CD4-positive, alpha-beta T cell treated with Interleukin-10 for 1 hour (primary cell): Measurements from ENCODE around the gene SLX1A.
A peak's percentile ranks its signal among the peaks of the same experiment; 100 is the strongest.
"Not testable (repeated sequence)": the region's sequence is repeated elsewhere in the genome, so short reads cannot be mapped to it uniquely, and the experiment has no call there.

Source experiments
- DNase-seq: peaks from one replicate; pipeline ENCODE4 v3.0.0-alpha.2; 2020

SLX1A gene

GRCh38 chr16:30184891-30185682, 8.6 kb upstream of the SLX1A start:
- no peak for DNase-seq

DNA sequence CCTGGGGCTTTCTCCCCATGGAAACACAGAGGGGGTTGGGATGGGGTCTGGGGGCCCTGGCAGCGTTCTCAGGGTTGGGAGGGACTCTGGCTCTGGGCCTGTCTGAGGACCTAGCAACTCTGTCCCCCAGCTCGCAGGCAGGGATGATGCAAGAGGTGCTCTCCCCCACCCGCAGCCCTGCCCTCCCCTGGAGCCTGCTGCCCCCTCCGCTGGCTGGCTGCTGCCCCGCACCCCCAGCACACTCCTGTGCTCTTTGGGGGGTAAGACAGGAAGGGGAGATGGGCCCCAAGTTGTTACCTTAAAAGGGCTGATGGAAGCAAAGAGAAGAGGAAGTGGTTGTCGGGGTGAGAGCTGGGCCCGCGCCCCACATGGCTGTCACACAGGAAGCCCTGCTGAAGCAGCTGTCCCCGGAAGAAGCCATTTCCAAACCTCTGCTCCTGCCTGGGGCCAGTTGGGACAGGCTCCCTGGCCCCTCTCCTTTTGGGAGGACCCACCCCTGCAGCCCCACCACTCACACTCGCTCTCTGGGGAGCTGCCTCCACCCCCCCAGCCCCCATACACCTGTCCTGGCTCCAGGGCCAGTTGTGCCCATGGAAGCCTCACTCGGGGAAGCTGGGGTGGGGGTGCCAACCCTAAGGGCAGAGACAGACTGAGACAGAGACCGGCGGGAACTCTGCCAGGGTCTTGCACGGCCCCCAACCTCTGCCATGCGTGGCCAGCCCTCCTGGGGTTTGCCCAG, 7.8 kb upstream of the SLX1A start:
- DNase-seq: peak; percentile 91

GRCh38 chr16:30186444-30186781, 7.3 kb upstream of the SLX1A start:
- peak; percentile 23 for DNase-seq

DNA sequence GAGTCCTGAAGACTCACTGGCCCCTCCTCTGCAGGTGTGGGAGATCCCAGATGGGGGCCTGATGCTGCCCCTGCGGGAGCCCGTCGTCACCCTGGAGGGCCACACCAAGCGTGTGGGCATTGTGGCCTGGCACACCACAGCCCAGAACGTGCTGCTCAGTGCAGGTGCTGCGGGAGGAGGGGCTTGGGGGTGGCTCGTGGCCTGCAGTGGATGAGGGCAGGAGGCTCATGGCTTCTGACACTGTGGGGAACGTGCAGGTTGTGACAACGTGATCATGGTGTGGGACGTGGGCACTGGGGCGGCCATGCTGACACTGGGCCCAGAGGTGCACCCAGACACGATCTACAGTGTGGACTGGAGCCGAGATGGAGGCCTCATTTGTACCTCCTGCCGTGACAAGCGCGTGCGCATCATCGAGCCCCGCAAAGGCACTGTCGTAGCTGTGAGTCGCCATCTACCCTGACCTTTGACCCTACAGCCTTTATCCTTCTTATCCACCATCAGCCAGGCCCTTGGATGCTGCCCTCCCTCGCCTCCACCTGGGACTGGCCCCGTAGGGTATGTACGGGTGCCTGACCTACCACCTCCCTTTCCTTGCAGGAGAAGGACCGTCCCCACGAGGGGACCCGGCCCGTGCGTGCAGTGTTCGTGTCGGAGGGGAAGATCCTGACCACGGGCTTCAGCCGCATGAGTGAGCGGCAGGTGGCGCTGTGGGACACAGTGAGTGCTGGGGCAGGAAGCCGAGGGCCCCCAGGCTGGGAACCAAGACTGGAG, 6.7 kb upstream of the SLX1A start:
- DNase-seq: peak; percentile 89

DNA sequence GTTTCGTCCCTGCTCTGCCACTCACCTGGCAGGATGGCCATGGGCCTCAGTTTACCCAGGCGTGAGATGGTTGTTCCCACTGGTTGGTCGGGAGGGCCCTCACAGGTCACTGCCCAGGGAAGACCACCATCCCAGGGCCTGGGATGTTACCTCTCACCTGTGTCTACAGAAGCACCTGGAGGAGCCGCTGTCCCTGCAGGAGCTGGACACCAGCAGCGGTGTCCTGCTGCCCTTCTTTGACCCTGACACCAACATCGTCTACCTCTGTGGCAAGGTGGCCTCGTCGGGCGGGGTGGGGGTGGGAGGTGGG, 6.2 kb upstream of the SLX1A start:
- DNase-seq: no peak

GRCh38 chr16:30187971-30188561, 5.6 kb upstream of the SLX1A start:
- DNase-seq: no peak

GRCh38 chr16:30191158-30191557, 2.5 kb upstream of the SLX1A start:
- DNase-seq: not testable (repeated sequence)

GRCh38 chr16:30193098-30193497, 577 bp upstream of the SLX1A start:
- not testable (repeated sequence) for DNase-seq

GRCh38 chr16:30194172-30194925, 674 bp downstream of the SLX1A start:
- not testable (repeated sequence) for DNase-seq

- DNase-seq: not testable (repeated sequence)
Measured at GRCh38 chr16:30197001-30197400, 3.3 kb downstream of the SLX1A start.

DNA sequence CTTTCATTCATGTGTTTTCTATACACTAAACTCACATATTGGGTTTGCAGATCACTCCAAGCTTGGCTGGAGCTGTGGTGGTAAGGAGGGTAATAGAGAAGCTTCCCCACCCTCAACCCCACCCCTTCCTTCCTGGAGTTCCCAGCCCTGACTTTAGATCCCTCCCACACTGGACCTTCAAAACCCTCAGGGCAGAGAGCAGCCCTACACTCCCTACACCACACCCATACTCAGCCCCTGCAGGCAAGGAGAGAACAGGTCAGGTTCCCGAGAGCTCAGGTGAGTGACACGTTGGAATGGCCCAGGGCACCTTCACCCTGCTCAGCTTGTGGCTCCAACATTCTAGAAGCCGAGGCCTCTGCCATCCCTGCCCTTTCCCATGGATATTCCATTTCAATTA, 5.4 kb downstream of the SLX1A start, which contains the start of gene SULT1A3:
TSS of gene SULT1A3 (plus strand) at position 207 of the 400 bp plus-strand sequence. CDS start 1,474 bp downstream, outside the sequence.
- not testable (repeated sequence) for DNase-seq

GRCh38 chr16:30199608-30200343, 6.1 kb downstream of the SLX1A start:
- DNase-seq: not testable (repeated sequence)

DNA sequence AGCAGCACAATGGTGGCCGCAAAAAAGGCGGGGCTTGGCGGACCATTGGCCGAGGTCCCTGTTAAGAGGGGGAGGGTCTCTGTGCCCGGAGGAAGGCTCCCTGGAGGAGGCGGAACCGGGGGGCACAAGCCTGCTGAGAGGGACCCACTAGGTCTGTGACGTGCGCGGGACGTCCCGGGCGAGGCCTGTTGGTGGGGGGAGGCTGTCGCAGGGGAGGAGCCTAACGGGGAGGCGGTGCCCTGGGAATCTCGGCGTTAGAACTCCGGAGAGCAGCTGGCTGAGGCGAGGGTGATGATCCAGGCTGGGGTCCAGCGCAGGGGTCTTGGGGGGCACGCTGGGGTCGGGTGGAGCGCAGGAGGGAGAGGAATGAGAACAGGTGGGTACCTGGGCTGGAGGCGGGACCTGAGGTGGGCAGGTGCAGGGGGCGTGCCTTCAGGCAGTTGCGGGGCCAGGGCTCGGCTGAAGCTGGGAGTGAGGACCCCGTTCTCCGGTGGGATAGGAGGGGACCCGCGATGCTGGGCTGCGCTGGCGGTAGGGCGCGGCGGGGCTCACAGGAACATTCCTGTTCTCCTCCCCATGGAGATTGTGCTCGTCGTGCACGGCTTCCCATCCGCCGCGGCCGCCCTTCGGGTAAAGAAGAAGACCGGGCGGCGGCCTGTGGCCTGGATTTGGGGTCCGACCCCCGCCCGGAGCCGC, 12.0 kb downstream of the SLX1A start:
- DNase-seq: not testable (repeated sequence)

GRCh38 chr16:30206252-30206651, 12.6 kb downstream of the SLX1A start:
- DNase-seq: not testable (repeated sequence)

DNA sequence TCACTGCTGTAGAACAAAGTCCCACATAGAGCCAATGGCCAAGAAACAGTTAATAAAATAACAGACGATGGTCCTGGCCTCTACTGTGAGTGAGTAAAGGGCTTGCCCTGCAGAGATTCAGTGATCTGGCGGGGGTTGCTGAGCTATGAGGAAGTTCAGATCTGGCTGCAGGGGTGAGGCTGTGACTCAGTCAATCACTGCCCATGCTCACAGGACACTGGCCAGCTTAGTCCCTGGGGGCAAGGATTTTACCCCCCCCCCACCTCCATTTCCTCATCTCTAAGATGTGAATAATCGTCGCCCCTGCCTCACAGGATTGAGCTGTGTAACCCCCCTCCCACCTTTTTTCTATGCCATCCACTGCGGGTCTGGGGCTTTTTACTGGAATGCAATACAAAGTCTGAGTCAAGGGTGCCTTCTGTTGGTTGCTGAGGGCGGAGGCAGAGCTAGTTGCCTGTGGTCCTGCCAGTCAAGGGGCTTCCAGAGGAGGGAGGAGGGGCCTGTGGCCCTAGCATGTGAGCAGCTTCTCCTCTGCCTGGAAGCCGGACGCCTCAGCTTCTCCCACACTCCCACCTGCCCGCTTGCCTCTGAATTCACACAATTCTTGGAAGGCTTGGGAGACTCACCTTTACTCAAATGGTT, 13.5 kb downstream of the SLX1A start:
- not testable (repeated sequence) for DNase-seq

DNA sequence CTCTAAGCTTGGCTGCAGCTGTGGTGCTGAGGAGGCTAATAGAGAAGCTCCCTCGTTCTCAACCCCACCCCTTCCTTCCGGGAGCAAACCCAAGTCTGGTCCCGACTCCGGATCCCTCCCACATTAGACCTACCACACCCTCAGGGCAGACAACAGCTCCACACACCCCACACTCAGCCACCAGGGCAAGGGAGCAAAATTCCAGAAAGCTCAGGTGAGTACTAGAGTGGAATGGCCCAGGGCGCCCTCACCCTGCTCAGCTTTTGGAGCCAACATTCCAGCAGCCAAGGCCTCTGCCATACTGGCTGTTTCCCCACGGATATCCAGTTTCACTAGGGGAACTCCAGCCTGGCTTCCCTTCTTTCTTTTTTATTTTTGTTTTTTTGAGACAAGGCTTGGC, 15.4 kb downstream of the SLX1A start:
- not testable (repeated sequence) for DNase-seq

GRCh38 chr16:30211414-30211813, 17.7 kb downstream of the SLX1A start:
- DNase-seq: not testable (repeated sequence)

DNA sequence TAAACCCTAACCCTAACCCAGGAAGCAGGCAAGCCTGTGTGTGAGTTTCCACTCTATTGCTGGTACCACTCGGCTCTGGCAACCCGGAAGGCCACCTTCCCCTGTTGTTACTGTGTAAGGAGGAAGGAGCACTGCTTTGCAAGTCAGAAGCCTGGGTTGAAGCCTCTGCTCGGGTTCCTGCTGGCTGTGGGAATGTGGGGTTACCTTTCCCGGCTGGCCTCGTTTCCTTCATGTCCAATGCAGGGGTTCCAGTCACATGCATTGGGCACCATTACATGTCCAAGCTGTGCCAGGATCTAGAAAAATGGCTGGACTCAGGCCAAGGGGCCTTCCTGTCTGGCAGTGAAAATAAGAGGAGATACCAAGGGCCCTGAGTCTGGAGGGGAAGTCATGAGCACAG, 23.4 kb downstream of the SLX1A start:
- not testable (repeated sequence) for DNase-seq
